Hepatocyte (in vitro differentiated cells): Measurements from ENCODE around the gene ARL8B.
"Not testable (repeated sequence)": the region's sequence is repeated elsewhere in the genome, so short reads cannot be mapped to it uniquely, and the experiment has no call there.

Source experiments
- CTCF ChIP-seq: fragments of 200-600 bp; sonication (generic); IDR thresholded peaks from 2 replicates; pipeline ENCODE4 v1.5.1; 2016; ENCODE audit warnings: antibody characterized with exemption, mild to moderate bottlenecking; ENCODE audit not compliant: poor library complexity
- EZH2 ChIP-seq: fragments of 200-600 bp; sonication (generic); IDR thresholded peaks from 2 replicates; pipeline ENCODE4 v1.6.1; 2016; ENCODE audit warnings: antibody characterized with exemption, mild to moderate bottlenecking, borderline replicate concordance

GRCh38 chr3:5081973-5082788 lies 39.9 kb upstream of the ARL8B start:
- not testable (repeated sequence) for TF ChIP-seq CTCF, EZH2
